Fibroblast of lung (primary cell): ENCODE results near the gene VWA1.

Experiments
- EZH2 ChIP-seq: IDR thresholded peaks from 2 replicates; pipeline ENCODE4 v1.5.1; 2012; ENCODE audit warnings: low read length, control low read depth, mild to moderate bottlenecking; ENCODE audit errors: missing control alignments
- TF ChIP-seq, protein P1 (sequence below), 2 donors: IDR thresholded peaks in 1 of 2; conservative IDR thresholded peaks in 1 of 2; 1 replicate in 1 of 2; 2 replicates in 1 of 2; pipeline ENCODE4 v1.5.1; 2011 to 2012; ENCODE audit warnings: low read length in 2 of 2, control low read depth in 1 of 2, inconsistent platforms in 1 of 2, low read depth in 1 of 2, mild to moderate bottlenecking in 1 of 2

DNA sequence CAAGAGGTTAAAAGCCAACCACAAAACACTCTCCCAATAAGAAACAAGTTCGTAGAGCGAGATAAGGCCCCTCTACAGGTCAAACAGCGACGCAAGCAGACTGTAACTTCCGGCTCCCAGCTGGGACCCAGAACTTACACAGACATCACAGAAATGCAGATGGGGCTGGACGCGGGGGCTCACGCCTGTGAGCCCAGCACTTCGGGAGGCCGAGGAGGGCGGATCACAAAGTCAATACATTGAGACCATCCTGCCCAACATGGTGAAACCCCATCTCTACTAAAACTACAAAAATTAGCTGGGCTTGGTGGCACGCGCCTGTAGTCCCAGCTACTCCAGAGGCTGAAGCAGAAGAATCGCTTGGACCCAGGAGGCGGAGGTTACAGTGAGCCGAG lies 47.4 kb upstream of the VWA1 start:
- TF ChIP-seq, protein P1, sequence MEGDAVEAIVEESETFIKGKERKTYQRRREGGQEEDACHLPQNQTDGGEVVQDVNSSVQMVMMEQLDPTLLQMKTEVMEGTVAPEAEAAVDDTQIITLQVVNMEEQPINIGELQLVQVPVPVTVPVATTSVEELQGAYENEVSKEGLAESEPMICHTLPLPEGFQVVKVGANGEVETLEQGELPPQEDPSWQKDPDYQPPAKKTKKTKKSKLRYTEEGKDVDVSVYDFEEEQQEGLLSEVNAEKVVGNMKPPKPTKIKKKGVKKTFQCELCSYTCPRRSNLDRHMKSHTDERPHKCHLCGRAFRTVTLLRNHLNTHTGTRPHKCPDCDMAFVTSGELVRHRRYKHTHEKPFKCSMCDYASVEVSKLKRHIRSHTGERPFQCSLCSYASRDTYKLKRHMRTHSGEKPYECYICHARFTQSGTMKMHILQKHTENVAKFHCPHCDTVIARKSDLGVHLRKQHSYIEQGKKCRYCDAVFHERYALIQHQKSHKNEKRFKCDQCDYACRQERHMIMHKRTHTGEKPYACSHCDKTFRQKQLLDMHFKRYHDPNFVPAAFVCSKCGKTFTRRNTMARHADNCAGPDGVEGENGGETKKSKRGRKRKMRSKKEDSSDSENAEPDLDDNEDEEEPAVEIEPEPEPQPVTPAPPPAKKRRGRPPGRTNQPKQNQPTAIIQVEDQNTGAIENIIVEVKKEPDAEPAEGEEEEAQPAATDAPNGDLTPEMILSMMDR (conservative IDR thresholded peaks at IDR 0.05 in 1 of 2, IDR thresholded peaks at IDR 0.05 in 1 of 2; ENCODE audit: low read depth in 1 of 2, low read length in 2 of 2): no peak
- TF ChIP-seq EZH2: no peak
